ENCODE results near the gene AGAP1. TPM values are rescaled to one million over a fixed set of nuclear protein-coding genes. Genes with fewer than 3 reads are reported as not detected.

The AGAP1 gene
- total RNA-seq, 6 experiments from 2014 or later = 8.1 to 11.2 (median 9.8) TPM

- TF ChIP-seq, protein P1, sequence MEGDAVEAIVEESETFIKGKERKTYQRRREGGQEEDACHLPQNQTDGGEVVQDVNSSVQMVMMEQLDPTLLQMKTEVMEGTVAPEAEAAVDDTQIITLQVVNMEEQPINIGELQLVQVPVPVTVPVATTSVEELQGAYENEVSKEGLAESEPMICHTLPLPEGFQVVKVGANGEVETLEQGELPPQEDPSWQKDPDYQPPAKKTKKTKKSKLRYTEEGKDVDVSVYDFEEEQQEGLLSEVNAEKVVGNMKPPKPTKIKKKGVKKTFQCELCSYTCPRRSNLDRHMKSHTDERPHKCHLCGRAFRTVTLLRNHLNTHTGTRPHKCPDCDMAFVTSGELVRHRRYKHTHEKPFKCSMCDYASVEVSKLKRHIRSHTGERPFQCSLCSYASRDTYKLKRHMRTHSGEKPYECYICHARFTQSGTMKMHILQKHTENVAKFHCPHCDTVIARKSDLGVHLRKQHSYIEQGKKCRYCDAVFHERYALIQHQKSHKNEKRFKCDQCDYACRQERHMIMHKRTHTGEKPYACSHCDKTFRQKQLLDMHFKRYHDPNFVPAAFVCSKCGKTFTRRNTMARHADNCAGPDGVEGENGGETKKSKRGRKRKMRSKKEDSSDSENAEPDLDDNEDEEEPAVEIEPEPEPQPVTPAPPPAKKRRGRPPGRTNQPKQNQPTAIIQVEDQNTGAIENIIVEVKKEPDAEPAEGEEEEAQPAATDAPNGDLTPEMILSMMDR (IDR thresholded peaks at IDR 0.05) = no peak
- TF ChIP-seq POLR2A (IDR thresholded peaks at IDR 0.05) = no peak
- Histone ChIP-seq H3K27ac (no peak overlapping the region), H3K9me3 (no peaks in the 10 kb centered on the region), H3K4me3 (no peak overlapping the region), H3K27me3 (no peaks in the 10 kb centered on the region), H3K36me3 (no peaks in the 10 kb centered on the region), H3K4me1 (no peaks in the 10 kb centered on the region)
- 86% methylated on average over 3 of the region's 3 CpGs for WGBS (ENCODE audit: insufficient coverage, low coverage, low lambda C conversion rate, missing lambda C conversion rate)
- intact Hi-C loops (cut with DNase I) = no loop called here
- no peak for ATAC-seq
- DNase-seq = no peak
These were observed 389.8 kb downstream of the AGAP1 start for GRCh38 chr2:235883675-235884074.

GRCh38 chr2:235889302-235889630 lies 395.4 kb downstream of the AGAP1 start:
- DNase-seq = no peak
- no peak for ATAC-seq
- WGBS (ENCODE audit: insufficient coverage, low coverage, low lambda C conversion rate, missing lambda C conversion rate) = 100% methylated on average over 1 of the region's 5 CpGs
- intact Hi-C loops (cut with DNase I) = no loop called here
- Histone ChIP-seq H3K27me3 (no peaks in the 10 kb centered on the region), H3K9me3 (no peaks in the 10 kb centered on the region), H3K4me3 (no peak overlapping the region), H3K36me3 (no peaks in the 10 kb centered on the region), H3K27ac (no peak overlapping the region), H3K4me1 (no peaks in the 10 kb centered on the region)
- TF ChIP-seq, protein P1 (IDR thresholded peaks at IDR 0.05) = no peak
- no peak for TF ChIP-seq POLR2A (IDR thresholded peaks at IDR 0.05)

DNA sequence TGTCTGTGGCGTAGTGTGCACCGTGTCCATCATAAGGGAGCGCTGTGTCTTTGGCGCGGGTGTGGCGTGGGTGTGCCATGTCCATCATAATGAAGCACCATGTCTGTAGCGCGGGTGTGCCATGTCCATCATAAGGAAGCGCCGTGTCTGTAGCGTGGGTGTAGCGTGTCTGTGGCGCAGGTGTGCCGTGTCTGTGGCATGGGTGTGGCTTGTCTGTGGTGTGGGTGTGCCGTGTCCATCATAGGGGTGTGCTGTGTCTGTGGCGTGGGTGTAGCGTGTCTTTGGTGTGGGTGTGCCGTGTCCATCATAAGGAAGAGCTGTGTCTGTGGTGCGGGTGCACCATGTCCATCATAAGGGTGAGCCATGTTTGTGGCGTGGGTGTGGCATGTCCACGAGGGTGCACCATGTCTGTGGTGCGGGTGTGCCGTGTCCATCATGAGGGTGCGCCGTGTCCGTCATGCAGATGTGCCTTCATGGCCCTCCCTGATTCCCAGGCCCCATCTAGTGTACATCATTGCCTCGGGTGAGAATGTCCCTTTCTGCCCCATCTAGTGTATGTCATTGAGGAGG lies 399.4 kb downstream of the AGAP1 start:
- Histone ChIP-seq H3K36me3 (no peaks in the 10 kb centered on the region), H3K27me3 (no peaks in the 10 kb centered on the region), H3K4me1 (no peaks in the 10 kb centered on the region), H3K9me3 (no peaks in the 10 kb centered on the region), H3K27ac (no peak overlapping the region), H3K4me3 (no peak overlapping the region)
- intact Hi-C loops (cut with DNase I) = no loop called here
- WGBS (ENCODE audit: insufficient coverage, low coverage, low lambda C conversion rate, missing lambda C conversion rate) = 98% methylated on average over 8 of the region's 27 CpGs
- TF ChIP-seq POLR2A (IDR thresholded peaks at IDR 0.05) = no peak
- TF ChIP-seq, protein P1 (IDR thresholded peaks at IDR 0.05) = no peak
- DNase-seq = no peak
- ATAC-seq = no peak

DNA sequence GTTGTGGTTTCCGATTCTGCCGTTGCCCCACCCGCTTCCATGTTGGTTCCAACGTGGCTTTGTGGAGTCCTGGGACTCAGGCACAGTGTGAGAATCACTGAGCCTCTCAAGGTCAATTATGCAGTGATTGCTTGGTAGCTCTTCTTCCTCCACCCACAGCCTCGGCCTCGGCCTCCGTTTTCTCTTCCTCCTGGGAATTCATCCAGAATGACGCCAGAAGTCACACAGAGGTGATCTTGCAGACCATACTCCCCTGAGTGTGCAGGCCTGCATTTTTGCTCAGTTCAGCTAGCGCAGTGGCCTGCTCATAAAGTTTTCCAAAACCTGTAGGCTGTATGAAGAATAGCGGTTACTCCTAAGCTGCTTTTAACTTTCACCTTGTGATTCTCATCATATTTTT lies 401.0 kb downstream of the AGAP1 start:
- intact Hi-C loops (cut with DNase I) = no loop called here
- Histone ChIP-seq H3K9me3 (no peaks in the 10 kb centered on the region), H3K4me1 (no peaks in the 10 kb centered on the region), H3K27me3 (no peaks in the 10 kb centered on the region), H3K36me3 (no peaks in the 10 kb centered on the region), H3K27ac (no peak overlapping the region), H3K4me3 (no peak overlapping the region)
- WGBS (ENCODE audit: insufficient coverage, low coverage, low lambda C conversion rate, missing lambda C conversion rate) = 100% methylated on average over 1 of the region's 10 CpGs
- no peak for DNase-seq
- TF ChIP-seq POLR2A (IDR thresholded peaks at IDR 0.05) = no peak
- TF ChIP-seq, protein P1 (IDR thresholded peaks at IDR 0.05) = no peak
- ATAC-seq = no peak

DNA sequence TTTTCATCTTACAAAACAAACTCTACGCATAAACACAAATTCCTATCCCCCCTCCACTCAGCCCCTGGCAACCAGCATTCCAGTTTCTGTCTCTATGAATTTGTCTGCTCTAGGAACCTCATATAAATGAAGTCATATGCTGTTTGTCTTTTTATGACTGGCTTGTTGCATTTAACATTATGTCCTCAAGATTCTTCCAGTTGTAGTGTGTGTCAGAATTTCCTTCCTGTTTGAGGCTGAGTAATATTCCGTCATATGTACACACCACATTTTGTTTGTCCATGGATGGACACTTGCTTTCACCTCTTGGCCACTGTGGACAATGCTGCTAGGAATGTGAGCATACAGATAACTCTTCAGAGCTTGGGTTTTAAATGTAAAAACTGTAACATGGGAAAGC lies 402.2 kb downstream of the AGAP1 start:
- intact Hi-C loops (cut with DNase I) = no loop called here
- 93% methylated on average over 2 of the region's 2 CpGs for WGBS (ENCODE audit: insufficient coverage, low coverage, low lambda C conversion rate, missing lambda C conversion rate)
- Histone ChIP-seq H3K36me3 (no peaks in the 10 kb centered on the region), H3K27me3 (no peaks in the 10 kb centered on the region), H3K9me3 (no peaks in the 10 kb centered on the region), H3K4me3 (no peak overlapping the region), H3K27ac (no peak overlapping the region), H3K4me1 (no peaks in the 10 kb centered on the region)
- DNase-seq (no peak), ATAC-seq (no peak)
- TF ChIP-seq, protein P1 (IDR thresholded peaks at IDR 0.05) = no peak
- TF ChIP-seq POLR2A (IDR thresholded peaks at IDR 0.05) = no peak

Measured in right lobe of liver (tissue), 6 donors.